KMS-11 (cell line): ENCODE results near the gene AP4E1.

Source experiments
- H2AFZ ChIP-seq: fragments of 200-600 bp; sonication (generic); 2 replicates; pipeline ENCODE4 v1.6.1; 2016; ENCODE audit warnings: antibody characterized with exemption, mixed run types, low read depth
- H3K27ac ChIP-seq: fragments of 200-600 bp; sonication (generic); 2 replicates; pipeline ENCODE4 v1.6.1; 2016; ENCODE audit warnings: mild to moderate bottlenecking, mixed run types
- H3K27me3 ChIP-seq: fragments of 200-600 bp; sonication (generic); 2 replicates; pipeline ENCODE4 v1.6.1; 2017; ENCODE audit warnings: mild to moderate bottlenecking, low read depth, mixed run types, moderate library complexity; ENCODE audit not compliant: insufficient read depth
- H3K36me3 ChIP-seq: fragments of 200-600 bp; sonication (generic); 2 replicates; pipeline ENCODE4 v1.6.1; 2017; ENCODE audit warnings: mild to moderate bottlenecking, mixed run types; ENCODE audit not compliant: insufficient read depth
- H3K4me1 ChIP-seq: fragments of 200-600 bp; sonication (generic); 2 replicates; pipeline ENCODE4 v1.6.1; 2016; ENCODE audit warnings: mild to moderate bottlenecking, low read depth, mixed run types; ENCODE audit not compliant: poor library complexity, severe bottlenecking
- H3K4me2 ChIP-seq: fragments of 200-600 bp; sonication (generic); 2 replicates; pipeline ENCODE4 v1.7.0; 2016; ENCODE audit warnings: mild to moderate bottlenecking, mixed run types
- H3K4me3 ChIP-seq: fragments of 200-600 bp; sonication (generic); IDR thresholded peaks from 2 replicates; pipeline ENCODE4 v1.6.1; 2017; ENCODE audit warnings: low read depth, low read length, mixed read lengths; ENCODE audit not compliant: insufficient read depth
- H3K79me2 ChIP-seq: fragments of 200-600 bp; sonication (generic); 2 replicates; pipeline ENCODE4 v1.6.1; 2016; ENCODE audit warnings: low read depth, mixed run types; ENCODE audit not compliant: insufficient read depth
- H3K9ac ChIP-seq: fragments of 200-600 bp; sonication (generic); 2 replicates; pipeline ENCODE4 v1.6.1; 2016; ENCODE audit warnings: mild to moderate bottlenecking, mixed run types
- H4K20me1 ChIP-seq: fragments of 200-600 bp; sonication (generic); 2 replicates; pipeline ENCODE4 v1.6.1; 2016; ENCODE audit warnings: mild to moderate bottlenecking, mixed run types; ENCODE audit not compliant: insufficient read depth
- TF ChIP-seq, protein P1 (sequence below): fragments of 200-600 bp; sonication (generic); conservative IDR thresholded peaks from 2 replicates; pipeline ENCODE4 v1.6.1; 2017; ENCODE audit warnings: low read depth, mild to moderate bottlenecking, antibody characterized with exemption, low read length, moderate library complexity, mixed read lengths

Gene AP4E1

GRCh38 chr15:50970524-50970923 is 62.0 kb downstream of the AP4E1 start:
- H3K9ac ChIP-seq = no peak overlapping the region
- H3K4me3 ChIP-seq = no peak overlapping the region
- H3K36me3 ChIP-seq = peaks cover 5% of the 10 kb centered on the region; the same call in 1 of the 2 replicates
- H3K27me3 ChIP-seq = no peaks in the 10 kb centered on the region
- H2AFZ ChIP-seq = no peak overlapping the region
- peak overlapping the region; percentile 33; the same call in 1 of the 2 replicates for H3K4me2 ChIP-seq
- no peaks in the 10 kb centered on the region for H4K20me1 ChIP-seq
- H3K4me1 ChIP-seq = peaks cover 12% of the 10 kb centered on the region
- H3K79me2 ChIP-seq = no peaks in the 10 kb centered on the region
- TF ChIP-seq, protein P1, sequence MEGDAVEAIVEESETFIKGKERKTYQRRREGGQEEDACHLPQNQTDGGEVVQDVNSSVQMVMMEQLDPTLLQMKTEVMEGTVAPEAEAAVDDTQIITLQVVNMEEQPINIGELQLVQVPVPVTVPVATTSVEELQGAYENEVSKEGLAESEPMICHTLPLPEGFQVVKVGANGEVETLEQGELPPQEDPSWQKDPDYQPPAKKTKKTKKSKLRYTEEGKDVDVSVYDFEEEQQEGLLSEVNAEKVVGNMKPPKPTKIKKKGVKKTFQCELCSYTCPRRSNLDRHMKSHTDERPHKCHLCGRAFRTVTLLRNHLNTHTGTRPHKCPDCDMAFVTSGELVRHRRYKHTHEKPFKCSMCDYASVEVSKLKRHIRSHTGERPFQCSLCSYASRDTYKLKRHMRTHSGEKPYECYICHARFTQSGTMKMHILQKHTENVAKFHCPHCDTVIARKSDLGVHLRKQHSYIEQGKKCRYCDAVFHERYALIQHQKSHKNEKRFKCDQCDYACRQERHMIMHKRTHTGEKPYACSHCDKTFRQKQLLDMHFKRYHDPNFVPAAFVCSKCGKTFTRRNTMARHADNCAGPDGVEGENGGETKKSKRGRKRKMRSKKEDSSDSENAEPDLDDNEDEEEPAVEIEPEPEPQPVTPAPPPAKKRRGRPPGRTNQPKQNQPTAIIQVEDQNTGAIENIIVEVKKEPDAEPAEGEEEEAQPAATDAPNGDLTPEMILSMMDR = no peak
- H3K27ac ChIP-seq = peak overlapping the region; percentile 11; the same call in 1 of the 2 replicates

DNA sequence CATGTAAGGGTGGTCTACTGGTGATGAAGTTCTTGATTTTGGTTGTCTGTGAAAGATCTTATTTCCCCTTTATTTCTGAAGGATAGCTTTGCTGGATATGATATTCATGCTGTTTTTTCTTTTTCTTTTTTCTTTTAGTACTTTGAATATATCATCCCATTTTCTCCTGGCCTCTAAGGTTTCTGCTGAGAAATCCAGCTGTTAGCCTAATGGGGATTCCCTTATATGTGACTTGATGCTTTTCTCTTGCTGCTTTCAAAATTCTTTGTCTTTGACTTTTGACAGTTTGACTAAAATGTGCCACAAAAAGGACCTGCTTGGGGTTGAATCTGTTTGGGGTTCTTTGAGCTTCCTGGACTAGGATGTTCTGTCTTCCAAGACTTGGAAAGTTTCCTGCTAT is 62.6 kb downstream of the AP4E1 start:
- no peaks in the 10 kb centered on the region for H4K20me1 ChIP-seq
- H3K4me2 ChIP-seq = 0 out of 2 replicates have a peak overlapping the region, but pooled peaks have one; percentile 33
- H3K27ac ChIP-seq = peak overlapping the region; percentile 11; the same call in 1 of the 2 replicates
- H2AFZ ChIP-seq = no peak overlapping the region
- H3K4me1 ChIP-seq = peaks cover 12% of the 10 kb centered on the region
- H3K4me3 ChIP-seq = no peak overlapping the region
- TF ChIP-seq, protein P1 = no peak
- H3K36me3 ChIP-seq = peaks cover 5% of the 10 kb centered on the region; the same call in 1 of the 2 replicates
- H3K9ac ChIP-seq = no peak overlapping the region
- no peaks in the 10 kb centered on the region for H3K27me3 ChIP-seq
- no peaks in the 10 kb centered on the region for H3K79me2 ChIP-seq

DNA sequence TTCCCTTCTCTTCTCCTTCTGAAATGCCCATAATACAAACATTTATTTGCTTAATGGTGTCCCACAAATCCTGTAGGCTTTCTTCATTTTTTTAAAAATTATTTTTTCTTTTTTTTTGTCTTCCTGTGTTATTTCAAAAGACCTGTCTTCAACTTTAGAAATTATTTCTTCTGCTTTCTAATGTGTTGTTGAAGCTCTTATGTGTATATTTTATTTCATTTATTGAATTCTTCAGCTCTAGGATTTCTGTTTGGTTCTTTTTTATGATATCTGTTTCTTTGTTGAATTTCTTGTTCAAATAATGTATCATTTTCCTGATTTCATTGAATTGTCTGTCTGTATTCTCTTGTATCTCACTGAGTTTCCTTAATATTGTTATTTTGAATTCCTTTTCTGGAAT is 63.1 kb downstream of the AP4E1 start:
- Histone ChIP-seq H3K27me3 (no peaks in the 10 kb centered on the region), H3K27ac (no peak overlapping the region), H3K9ac (no peak overlapping the region), H3K36me3 (peaks cover 5% of the 10 kb centered on the region; the same call in 1 of the 2 replicates), H3K4me1 (peaks cover 12% of the 10 kb centered on the region), H3K79me2 (no peaks in the 10 kb centered on the region), H4K20me1 (no peaks in the 10 kb centered on the region), H3K4me2 (no peak overlapping the region), H2AFZ (no peak overlapping the region), H3K4me3 (no peak overlapping the region)
- TF ChIP-seq, protein P1 = no peak

DNA sequence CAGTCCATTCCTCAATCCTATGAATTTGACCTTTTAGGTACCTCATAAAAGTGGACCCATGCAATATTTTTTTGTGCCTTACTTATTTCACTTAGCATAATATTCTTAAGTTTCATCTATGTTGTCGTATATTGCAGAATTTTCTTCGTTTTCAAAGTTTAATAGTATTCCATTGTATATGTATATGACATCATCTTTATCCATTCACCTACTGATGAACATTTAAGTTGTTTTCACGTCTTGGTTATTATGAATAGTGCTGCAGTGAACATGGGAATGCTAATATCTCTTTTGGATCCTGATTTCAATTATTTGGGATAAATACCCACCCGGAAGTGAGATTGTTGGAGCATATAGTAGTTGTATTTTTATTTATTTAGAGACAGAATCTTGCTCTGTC is 65.1 kb downstream of the AP4E1 start:
- Histone ChIP-seq H3K36me3 (peaks cover 5% of the 10 kb centered on the region; the same call in 1 of the 2 replicates), H3K4me2 (no peak overlapping the region), H2AFZ (no peak overlapping the region), H3K79me2 (no peaks in the 10 kb centered on the region), H3K27ac (no peak overlapping the region), H3K9ac (no peak overlapping the region), H4K20me1 (no peaks in the 10 kb centered on the region), H3K27me3 (no peaks in the 10 kb centered on the region), H3K4me1 (peaks cover 12% of the 10 kb centered on the region), H3K4me3 (no peak overlapping the region)
- TF ChIP-seq, protein P1 = no peak
